Activated T-helper 1 cell treated with anti-CD3 and anti-CD28 coated beads, Interleukin-12 subunit alpha, Interleukin-12 subunit beta, Interleukin-2, Interleukin-4 antibody, amounts not matched to agents 30 ng/mL and 10 ng/mL and 1 ng/mL, durations not matched to agents 14 hours and 24 hours and 36 hours (primary cell): Measurements from ENCODE around the gene LRMDA. TPM values are rescaled to one million over a fixed set of nuclear protein-coding genes. Genes with fewer than 3 reads are reported as not detected.

ENCODE experiments used
- DNase-seq: peaks from one replicate; pipeline ENCODE4 v3.0.0; 2021; ENCODE audit warnings: low spot score
- H3K27ac Mint-ChIP-seq: one replicate; pipeline ENCODE4 v1.8.0; 2021; ENCODE audit warnings: mild to moderate bottlenecking, mixed read lengths
- H3K27me3 Mint-ChIP-seq: one replicate; pipeline ENCODE4 v1.8.0; 2022; ENCODE audit warnings: mild to moderate bottlenecking, moderate library complexity, mixed read lengths; ENCODE audit not compliant: insufficient read depth
- H3K36me3 Mint-ChIP-seq: one replicate; pipeline ENCODE4 v1.8.0; 2021; ENCODE audit warnings: low read depth, mixed read lengths
- H3K4me1 Mint-ChIP-seq: one replicate; pipeline ENCODE4 v1.8.0; 2021; ENCODE audit warnings: low read depth, mixed read lengths
- H3K4me3 Mint-ChIP-seq: one replicate; pipeline ENCODE4 v1.8.0; 2021; ENCODE audit warnings: mild to moderate bottlenecking, moderate library complexity, mixed read lengths
- H3K9me3 Mint-ChIP-seq: one replicate; pipeline ENCODE4 v1.8.0; 2021; ENCODE audit warnings: mixed read lengths
- intact Hi-C: fragments of 100-400 bp; cut with micrococcal nuclease; formaldehyde crosslinking; loops from one replicate; pipeline ENCODE4 v1.15.1; 2024
- total RNA-seq: library from RNA; stranded (reverse); gene quantifications from 2 replicates; pipeline ENCODE4 v1.2.3, GENCODE V29; 2022

The LRMDA gene
- total RNA-seq, 1 donor from 2014 or later: not detected

DNA sequence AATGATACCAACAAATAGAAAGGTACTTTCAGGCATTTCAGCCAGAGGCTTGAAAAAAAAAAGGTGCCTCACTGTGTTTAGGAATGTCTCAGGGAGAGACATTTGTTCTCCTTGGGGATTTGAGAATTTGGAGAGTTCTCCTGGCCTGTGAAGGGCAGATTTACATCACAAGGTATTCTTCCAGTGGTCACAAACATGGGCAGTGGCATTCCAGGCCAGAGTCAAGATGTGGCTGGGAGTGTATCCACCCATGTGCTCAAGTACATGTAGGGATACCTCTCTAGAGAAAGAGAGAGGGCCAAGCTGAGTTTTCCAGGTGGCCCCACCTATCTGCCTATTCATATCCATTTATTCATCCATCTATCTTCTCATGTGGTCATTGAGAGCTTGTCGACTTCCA is 253.8 kb downstream of the LRMDA start:
- Mint-ChIP-seq H3K27me3 (no peaks in the 10 kb centered on the region), H3K9me3 (no peaks in the 10 kb centered on the region), H3K4me3 (no peak overlapping the region), H3K4me1 (no peaks in the 10 kb centered on the region), H3K36me3 (no peaks in the 10 kb centered on the region), H3K27ac (no peak overlapping the region)
- no peak for DNase-seq
- intact Hi-C loops: no loop called here

DNA sequence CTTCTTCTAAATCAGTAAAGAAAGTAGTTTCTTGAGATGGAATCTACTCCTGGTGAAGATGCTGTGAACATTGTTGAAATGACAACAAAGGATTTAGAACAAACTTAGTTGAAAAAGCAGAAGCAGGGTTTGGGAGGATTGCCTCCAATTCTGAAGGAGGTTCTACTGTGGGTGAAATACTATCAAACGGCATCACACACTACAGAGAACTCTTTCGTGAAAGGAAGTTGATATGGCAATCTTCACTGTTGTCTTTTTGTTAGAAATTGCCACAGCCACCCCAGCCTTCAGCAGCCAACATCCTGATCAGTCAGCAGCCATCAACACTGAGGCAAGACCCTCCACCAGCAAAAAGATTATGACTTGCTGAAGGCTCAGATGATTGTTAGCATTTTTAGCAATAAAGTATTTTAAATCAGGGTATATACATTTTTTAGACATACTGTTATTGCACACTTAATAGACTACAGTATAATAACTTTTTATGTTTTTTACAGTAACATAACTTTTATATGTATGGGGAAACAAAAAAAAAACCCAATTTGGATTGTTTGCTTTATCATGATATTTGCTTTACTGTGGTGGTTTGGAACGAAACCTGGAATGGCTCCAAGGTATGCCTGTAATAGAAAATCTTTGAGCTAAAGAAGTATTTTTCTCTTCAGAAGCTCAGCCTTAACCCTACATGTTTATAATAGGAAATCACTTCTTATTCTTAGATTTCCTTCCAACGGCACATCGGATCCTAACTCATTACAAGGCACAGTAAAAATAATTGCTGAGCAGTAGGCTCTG is 257.3 kb downstream of the LRMDA start:
- no peaks in the 10 kb centered on the region for H3K4me1 Mint-ChIP-seq
- DNase-seq: no peak
- intact Hi-C loops: no loop called here
- H3K36me3 Mint-ChIP-seq: no peaks in the 10 kb centered on the region
- no peak overlapping the region for H3K4me3 Mint-ChIP-seq
- H3K27ac Mint-ChIP-seq: no peak overlapping the region
- H3K27me3 Mint-ChIP-seq: no peaks in the 10 kb centered on the region
- H3K9me3 Mint-ChIP-seq: no peaks in the 10 kb centered on the region

DNA sequence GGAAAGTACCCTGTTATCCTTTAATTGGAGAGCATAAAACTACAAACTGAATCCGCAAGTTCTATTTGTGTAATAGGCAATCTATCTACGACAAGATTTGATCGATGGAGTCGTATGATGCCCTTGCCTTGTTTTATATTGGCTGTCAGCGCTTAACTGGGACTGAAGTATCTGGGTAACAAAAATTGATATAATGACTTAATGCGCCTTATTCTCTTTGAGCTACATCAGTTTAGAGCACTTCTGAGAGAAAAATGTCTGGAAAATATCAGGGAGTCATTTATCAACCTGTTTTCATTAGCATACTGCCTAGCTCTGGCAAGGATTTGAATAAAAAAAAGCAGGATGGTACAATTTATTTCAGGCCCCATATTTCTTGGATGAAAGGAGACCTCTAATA is 262.1 kb downstream of the LRMDA start:
- no peaks in the 10 kb centered on the region for H3K9me3 Mint-ChIP-seq
- no peaks in the 10 kb centered on the region for H3K4me1 Mint-ChIP-seq
- no peaks in the 10 kb centered on the region for H3K36me3 Mint-ChIP-seq
- H3K27ac Mint-ChIP-seq: no peak overlapping the region
- intact Hi-C loops: no loop called here
- no peaks in the 10 kb centered on the region for H3K27me3 Mint-ChIP-seq
- DNase-seq: no peak
- H3K4me3 Mint-ChIP-seq: no peak overlapping the region

DNA sequence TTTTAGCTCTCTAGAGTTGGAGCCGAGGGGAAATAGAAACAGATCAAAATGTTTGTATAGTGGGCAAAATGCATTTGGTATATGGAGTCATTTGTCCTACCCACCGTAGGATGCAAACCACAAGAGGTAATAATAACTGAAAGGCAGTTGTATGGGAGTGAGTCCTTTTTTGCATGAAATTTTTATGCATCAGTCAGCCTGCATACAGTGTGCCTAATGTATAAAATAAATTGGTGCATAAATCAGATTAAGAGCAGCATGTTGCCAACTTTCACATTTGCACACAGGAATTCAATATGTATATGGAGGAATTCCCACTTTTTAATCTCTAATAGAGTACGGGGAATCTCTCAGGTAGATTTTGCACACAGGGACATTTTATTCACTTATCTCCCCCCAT is 262.8 kb downstream of the LRMDA start:
- no peaks in the 10 kb centered on the region for H3K27me3 Mint-ChIP-seq
- no peak for DNase-seq
- H3K4me1 Mint-ChIP-seq: no peaks in the 10 kb centered on the region
- H3K4me3 Mint-ChIP-seq: no peak overlapping the region
- H3K27ac Mint-ChIP-seq: no peak overlapping the region
- H3K36me3 Mint-ChIP-seq: no peaks in the 10 kb centered on the region
- intact Hi-C loops: no loop called here
- no peaks in the 10 kb centered on the region for H3K9me3 Mint-ChIP-seq

DNA sequence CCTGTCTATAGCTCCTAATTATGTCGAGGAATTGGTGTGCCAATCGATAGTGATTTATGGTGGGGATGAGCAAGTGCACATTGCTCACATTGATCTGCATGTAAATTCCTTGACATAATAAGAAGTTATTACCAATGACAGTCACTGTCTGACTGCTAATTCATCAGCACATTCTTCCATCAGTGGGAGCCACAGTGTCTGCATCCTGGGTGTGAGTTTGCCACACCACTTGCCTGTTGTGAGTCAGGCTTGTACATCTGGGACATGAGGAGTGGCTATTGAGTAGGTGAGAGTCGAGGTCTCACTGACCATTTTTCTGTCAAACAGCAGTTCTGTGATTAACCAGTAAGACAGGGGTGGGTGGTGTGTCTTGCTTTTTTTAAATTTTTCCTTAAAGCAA is 263.4 kb downstream of the LRMDA start:
- no peak overlapping the region for H3K4me3 Mint-ChIP-seq
- intact Hi-C loops: no loop called here
- H3K4me1 Mint-ChIP-seq: no peaks in the 10 kb centered on the region
- no peak overlapping the region for H3K27ac Mint-ChIP-seq
- DNase-seq: no peak
- no peaks in the 10 kb centered on the region for H3K9me3 Mint-ChIP-seq
- H3K36me3 Mint-ChIP-seq: no peaks in the 10 kb centered on the region
- H3K27me3 Mint-ChIP-seq: no peaks in the 10 kb centered on the region

DNA sequence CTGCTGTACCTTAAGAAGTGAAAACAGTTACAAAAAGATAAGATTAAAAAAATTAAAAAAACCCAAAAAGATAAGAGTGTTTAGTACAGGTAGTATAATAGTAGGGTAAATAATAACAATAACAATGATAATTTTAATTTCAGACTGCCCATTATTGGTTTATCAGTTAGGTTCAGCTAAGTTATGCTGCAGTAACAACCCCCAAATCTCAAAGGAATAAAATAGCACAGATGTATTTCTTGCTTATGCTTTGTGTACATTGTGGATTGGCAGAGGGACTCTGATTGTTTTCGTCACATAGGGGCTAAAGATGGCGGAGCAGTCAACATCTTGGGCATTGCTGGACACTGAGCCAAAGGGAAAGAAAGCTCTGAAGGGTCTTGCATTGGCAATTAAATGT is 264.6 kb downstream of the LRMDA start:
- H3K4me1 Mint-ChIP-seq: no peaks in the 10 kb centered on the region
- H3K27ac Mint-ChIP-seq: no peak overlapping the region
- H3K4me3 Mint-ChIP-seq: no peak overlapping the region
- H3K36me3 Mint-ChIP-seq: no peaks in the 10 kb centered on the region
- H3K9me3 Mint-ChIP-seq: peaks cover 3% of the 10 kb centered on the region
- intact Hi-C loops: no loop called here
- no peak for DNase-seq
- peaks cover 2% of the 10 kb centered on the region for H3K27me3 Mint-ChIP-seq

DNA sequence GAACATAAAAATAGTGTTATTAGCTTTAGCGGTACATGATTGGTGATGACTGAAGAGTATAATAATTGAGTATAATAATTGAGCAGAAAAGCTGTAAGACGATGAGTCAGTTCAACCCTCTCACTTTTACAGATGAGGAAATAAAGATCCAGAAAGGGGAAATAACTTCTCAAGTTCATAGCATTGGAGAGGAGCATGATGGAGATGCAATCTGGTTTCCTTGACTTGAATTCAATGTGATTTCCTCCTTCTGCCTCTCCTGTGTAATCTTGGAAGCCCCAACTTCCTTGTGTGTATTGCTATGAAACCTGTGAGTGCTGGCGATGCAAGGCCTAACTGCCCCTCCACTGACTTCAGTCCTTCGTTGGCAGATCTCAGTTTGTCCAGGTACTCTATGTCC is 265.1 kb downstream of the LRMDA start:
- no peak overlapping the region for H3K27ac Mint-ChIP-seq
- intact Hi-C loops: no loop called here
- no peak overlapping the region for H3K4me3 Mint-ChIP-seq

DNA sequence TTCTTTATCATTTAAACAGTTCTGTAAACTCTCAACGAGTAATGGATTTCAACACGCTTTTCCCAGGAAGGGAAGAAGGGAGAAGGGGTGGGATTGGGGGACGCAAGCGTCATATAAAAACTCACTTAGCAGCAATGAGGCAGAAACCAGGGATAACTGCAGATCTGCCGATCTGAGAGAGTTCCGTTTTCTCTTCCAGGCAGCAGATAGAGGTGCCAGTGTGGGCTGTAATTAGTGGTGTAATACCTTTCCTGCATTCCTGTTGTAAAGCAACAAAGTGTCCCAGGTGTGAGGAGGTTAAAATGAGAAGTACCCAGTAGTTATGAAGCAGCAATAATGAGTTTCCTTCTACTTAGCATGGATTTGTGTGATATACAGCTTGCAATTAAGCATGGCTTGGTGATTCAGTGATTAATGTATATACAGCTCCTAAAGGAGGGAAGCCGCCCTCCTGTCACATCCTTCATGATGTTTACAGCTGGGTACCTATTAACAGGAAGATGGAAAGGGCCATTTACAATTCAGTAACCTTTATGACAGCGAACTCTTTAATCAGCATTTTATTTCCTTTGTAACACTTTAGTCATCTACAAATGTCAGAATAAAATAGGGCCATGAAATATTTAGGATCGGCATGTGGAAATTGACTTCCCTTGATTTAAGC is 271.9 kb downstream of the LRMDA start:
- H3K36me3 Mint-ChIP-seq: no peaks in the 10 kb centered on the region
- DNase-seq: no peak
- no peak overlapping the region for H3K27ac Mint-ChIP-seq

More for the DNA sequence above, 265.1 kb downstream of the LRMDA start:
- Mint-ChIP-seq H3K4me1 (no peaks in the 10 kb centered on the region), H3K9me3 (peaks cover 3% of the 10 kb centered on the region), H3K36me3 (no peaks in the 10 kb centered on the region), H3K27me3 (peaks cover 2% of the 10 kb centered on the region)
- no peak for DNase-seq

DNA sequence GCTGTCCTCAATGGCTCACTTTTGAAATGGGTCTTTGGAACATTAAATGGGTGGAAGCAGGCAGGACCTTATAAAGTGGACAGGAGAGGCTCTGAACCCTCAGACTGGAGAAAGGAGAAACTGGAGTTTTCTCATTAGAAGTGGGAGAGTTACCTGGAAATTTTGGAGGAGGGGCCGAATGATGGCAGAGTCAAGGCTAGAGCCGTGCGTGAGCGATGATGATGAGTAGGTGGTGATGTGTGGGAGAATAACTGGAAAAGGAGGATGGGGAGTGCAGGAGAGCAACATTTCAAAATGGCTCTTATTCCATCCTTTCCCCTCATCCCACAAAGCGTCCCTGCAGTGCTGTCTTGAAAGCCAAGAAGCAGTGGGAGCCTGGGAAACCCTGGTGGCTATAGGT is 274.0 kb downstream of the LRMDA start:
- no peaks in the 10 kb centered on the region for H3K4me1 Mint-ChIP-seq

More for the DNA sequence above, 271.9 kb downstream of the LRMDA start:
- Mint-ChIP-seq H3K4me3 (no peak overlapping the region), H3K9me3 (peaks cover 3% of the 10 kb centered on the region), H3K27me3 (peaks cover 6% of the 10 kb centered on the region), H3K4me1 (no peaks in the 10 kb centered on the region)
- intact Hi-C loops: no loop called here

DNA sequence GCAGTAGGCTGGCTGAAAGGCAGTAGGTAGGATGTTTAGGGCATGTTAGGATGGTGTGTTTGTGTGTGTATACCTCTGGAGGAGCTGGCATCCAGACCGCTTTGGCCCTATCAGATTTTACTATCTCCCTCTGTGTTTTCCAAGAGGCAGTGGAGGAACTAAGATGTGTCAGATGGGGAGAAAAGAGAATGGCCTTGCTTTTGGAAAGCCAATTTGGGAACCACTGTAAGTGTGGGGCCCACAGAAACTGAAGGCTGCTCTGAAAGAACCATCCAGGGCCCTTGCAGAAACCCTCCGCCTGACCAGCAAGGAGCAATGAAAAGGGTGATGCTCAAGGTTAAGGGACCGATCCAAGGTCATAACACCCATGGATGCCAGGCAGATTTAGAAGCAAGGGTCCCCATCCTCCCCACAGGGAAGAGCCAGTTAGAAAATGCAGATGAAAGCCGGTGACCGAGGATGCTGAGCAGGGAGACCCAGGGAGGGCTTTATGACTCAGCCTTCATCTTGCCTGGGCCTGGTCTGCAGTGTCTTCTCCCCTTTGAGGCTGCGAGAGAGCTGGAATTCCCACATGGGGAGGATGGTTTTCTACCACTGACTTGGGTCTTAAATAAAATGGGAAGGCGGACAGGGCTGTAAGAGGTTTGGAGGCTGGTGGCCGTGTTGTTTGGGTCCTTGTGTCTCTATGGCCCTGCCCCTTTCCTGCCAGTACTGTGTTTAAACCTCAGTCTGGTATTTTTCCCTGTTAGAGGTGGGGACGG is 275.8 kb downstream of the LRMDA start:
- Mint-ChIP-seq H3K9me3 (no peaks in the 10 kb centered on the region), H3K4me1 (no peaks in the 10 kb centered on the region), H3K27ac (no peak overlapping the region), H3K27me3 (peaks cover 8% of the 10 kb centered on the region), H3K4me3 (no peak overlapping the region), H3K36me3 (no peaks in the 10 kb centered on the region)
- no peak for DNase-seq
- intact Hi-C loops: no loop called here

More for the DNA sequence above, 274.0 kb downstream of the LRMDA start:
- Mint-ChIP-seq H3K4me3 (no peak overlapping the region), H3K36me3 (no peaks in the 10 kb centered on the region), H3K27me3 (peaks cover 5% of the 10 kb centered on the region), H3K27ac (no peak overlapping the region), H3K9me3 (peaks cover 2% of the 10 kb centered on the region)
- intact Hi-C loops: no loop called here
- DNase-seq: no peak

DNA sequence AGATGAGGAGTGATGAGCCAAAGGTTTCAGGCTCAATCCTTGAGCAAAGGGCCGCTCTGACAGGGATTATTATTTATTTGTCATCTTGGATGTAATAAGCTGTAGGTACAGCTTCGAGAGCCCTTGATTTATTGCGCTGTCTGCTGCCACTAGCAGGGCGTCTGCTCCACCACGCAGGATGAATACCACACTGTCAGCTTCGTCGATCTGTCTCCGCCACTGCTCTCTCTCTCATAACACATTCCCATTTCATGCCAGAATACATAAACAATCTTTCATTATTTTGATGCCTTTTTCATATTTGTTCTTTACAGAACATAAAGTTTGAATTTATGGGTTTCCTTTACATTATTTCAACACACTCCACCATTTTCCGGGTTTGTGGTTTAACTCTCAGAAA is 276.6 kb downstream of the LRMDA start:
- no peak for DNase-seq
- Mint-ChIP-seq H3K27me3 (peaks cover 8% of the 10 kb centered on the region), H3K36me3 (no peaks in the 10 kb centered on the region), H3K9me3 (no peaks in the 10 kb centered on the region), H3K4me1 (no peaks in the 10 kb centered on the region), H3K27ac (no peak overlapping the region), H3K4me3 (no peak overlapping the region)
- intact Hi-C loops: no loop called here

DNA sequence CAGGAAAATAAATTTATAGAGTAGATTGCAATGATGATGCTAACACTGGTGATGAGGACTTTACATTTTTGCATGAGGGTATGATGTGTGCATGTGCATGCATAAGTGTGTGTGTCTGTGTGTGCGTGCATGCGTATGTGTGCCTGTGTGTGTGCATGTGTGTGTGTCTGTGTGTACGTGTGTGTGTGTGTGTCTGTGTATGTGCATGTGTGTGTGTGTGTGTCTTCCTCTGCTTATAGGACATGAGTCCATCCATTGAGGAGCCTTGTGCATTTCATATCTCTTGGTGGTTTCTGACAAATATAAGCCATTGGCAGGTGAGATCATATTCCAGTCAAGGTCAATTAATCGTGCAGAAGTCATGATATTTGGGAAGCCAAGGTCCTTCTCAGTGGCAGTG is 277.8 kb downstream of the LRMDA start:
- Mint-ChIP-seq H3K4me1 (no peaks in the 10 kb centered on the region), H3K9me3 (no peaks in the 10 kb centered on the region), H3K4me3 (no peak overlapping the region), H3K27me3 (peaks cover 10% of the 10 kb centered on the region), H3K36me3 (no peaks in the 10 kb centered on the region), H3K27ac (no peak overlapping the region)
- DNase-seq: no peak
- intact Hi-C loops: no loop called here

DNA sequence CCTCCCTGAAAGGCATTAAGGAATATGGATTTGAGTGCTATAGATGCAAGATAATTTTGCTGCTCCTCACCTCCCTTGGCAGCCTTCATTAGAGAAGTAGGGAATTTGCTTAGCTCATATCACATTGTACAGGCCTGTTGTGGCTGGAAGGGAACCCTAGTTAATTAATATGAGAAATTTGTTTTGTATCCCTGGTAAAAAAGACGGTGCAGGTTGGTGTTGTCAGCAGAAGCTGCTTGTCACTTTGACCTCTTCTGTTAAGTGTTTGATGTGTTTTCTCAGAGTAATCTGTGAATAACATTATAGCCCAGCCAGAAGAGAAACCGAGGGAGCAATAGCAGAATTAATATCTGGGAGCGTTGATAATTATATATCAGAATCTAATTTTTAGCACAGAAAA is 278.4 kb downstream of the LRMDA start:
- H3K27me3 Mint-ChIP-seq: peaks cover 12% of the 10 kb centered on the region
- H3K27ac Mint-ChIP-seq: no peak overlapping the region
- intact Hi-C loops: no loop called here
- H3K4me1 Mint-ChIP-seq: no peaks in the 10 kb centered on the region
- DNase-seq: no peak
- no peaks in the 10 kb centered on the region for H3K36me3 Mint-ChIP-seq
- H3K4me3 Mint-ChIP-seq: no peak overlapping the region
- no peaks in the 10 kb centered on the region for H3K9me3 Mint-ChIP-seq
